ENCODE data around the gene IL1F10. TPM values are rescaled to one million over a fixed set of nuclear protein-coding genes. Genes with fewer than 3 reads are reported as not detected.

Gene IL1F10
- total and polyA plus RNA-seq, 2 of the 8 experiments (the other 6 are each of a cell fraction or from before 2014, with no cell fraction given) = not detected

DNA sequence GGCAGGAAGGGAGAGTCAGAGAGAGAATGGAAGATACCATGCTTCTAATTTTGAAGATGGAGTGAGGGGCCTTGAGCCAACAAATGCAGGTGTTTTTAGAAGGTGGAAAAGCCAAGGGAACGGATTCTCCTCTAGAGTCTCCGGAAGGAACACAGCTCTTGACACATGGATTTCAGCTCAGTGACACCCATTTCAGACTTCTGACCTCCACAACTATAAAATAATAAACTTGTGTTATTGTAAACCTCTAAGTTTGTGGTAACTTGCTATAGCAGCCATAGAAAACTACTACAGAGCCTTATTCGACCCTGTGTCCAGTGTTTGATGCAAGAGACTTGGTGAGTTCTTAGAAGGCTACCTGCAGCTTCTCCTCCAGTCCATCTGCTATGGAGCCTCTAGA lies 7.8 kb downstream of the IL1F10 start (continued):
- TF ChIP-seq, protein P1, sequence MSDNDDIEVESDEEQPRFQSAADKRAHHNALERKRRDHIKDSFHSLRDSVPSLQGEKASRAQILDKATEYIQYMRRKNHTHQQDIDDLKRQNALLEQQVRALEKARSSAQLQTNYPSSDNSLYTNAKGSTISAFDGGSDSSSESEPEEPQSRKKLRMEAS (IDR thresholded peaks at IDR 0.05) = no peak
- TF ChIP-seq KDM5A (IDR thresholded peaks at IDR 0.05; ENCODE audit: low read length) = no peak
